ENCODE results near the gene ALOX12B.

GRCh38 chr17:8133941-8134340 is 46.4 kb upstream of the ALOX12B start:
- TF ChIP-seq CTCF (IDR thresholded peaks at IDR 0.05) (no peak), POLR2A (IDR thresholded peaks at IDR 0.05) (no peak)

All from heart left ventricle (tissue), 13 donors.